H9 (cell line): Measurements from ENCODE around the gene TRNP1. TPM values are rescaled to one million over a fixed set of nuclear protein-coding genes. Genes with fewer than 3 reads are reported as not detected.
"Not testable (repeated sequence)": the region's sequence is repeated elsewhere in the genome, so short reads cannot be mapped to it uniquely, and the experiment has no call there.

Experiments used
- DNase-seq: peaks from one replicate; pipeline ENCODE4 v3.0.0-alpha.2; 2017
- H2AFZ ChIP-seq: one replicate; pipeline ENCODE4 v1.6.1; 2013; ENCODE audit warnings: mild to moderate bottlenecking, low read length, control low read depth, moderate library complexity
- H2AK5ac ChIP-seq: 2 replicates; pipeline ENCODE4 v1.6.1; 2013; ENCODE audit warnings: low read length, control low read depth, mixed read lengths; ENCODE audit not compliant: insufficient read length
- H2BK120ac ChIP-seq: one replicate; pipeline ENCODE4 v1.6.1; 2013; ENCODE audit warnings: low read depth, mild to moderate bottlenecking, low read length, control low read depth, inconsistent platforms; ENCODE audit not compliant: poor library complexity, severe bottlenecking
- H2BK12ac ChIP-seq: 2 replicates; pipeline ENCODE4 v1.6.1; 2013; ENCODE audit warnings: low read length, control low read depth, mixed read lengths, low read depth; ENCODE audit not compliant: insufficient read length
- H2BK15ac ChIP-seq: 2 replicates; pipeline ENCODE4 v1.6.1; 2013; ENCODE audit warnings: low read depth, low read length, control low read depth
- H2BK20ac ChIP-seq: one replicate; pipeline ENCODE4 v1.6.1; 2013; ENCODE audit warnings: low read depth, mild to moderate bottlenecking, low read length, control low read depth, inconsistent platforms; ENCODE audit not compliant: poor library complexity, severe bottlenecking
- H2BK5ac ChIP-seq: 2 replicates; pipeline ENCODE4 v1.6.1; 2013; ENCODE audit warnings: low read length, control low read depth, mixed read lengths; ENCODE audit not compliant: insufficient read length
- H3K14ac ChIP-seq: 2 replicates; pipeline ENCODE4 v1.6.1; 2013; ENCODE audit warnings: low read length, control low read depth; ENCODE audit not compliant: insufficient read depth
- H3K18ac ChIP-seq: 2 replicates; pipeline ENCODE4 v1.6.1; 2013; ENCODE audit warnings: low read depth, mild to moderate bottlenecking, mixed read lengths, low read length, control low read depth; ENCODE audit not compliant: insufficient read length
- H3K23ac ChIP-seq: 2 replicates; pipeline ENCODE4 v1.6.1; 2013; ENCODE audit warnings: low read length, control low read depth, mixed read lengths, low read depth; ENCODE audit not compliant: insufficient read length
- H3K23me2 ChIP-seq: 2 replicates; pipeline ENCODE4 v1.6.1; 2013; ENCODE audit warnings: low read depth, mild to moderate bottlenecking, mixed read lengths, low read length, control low read depth; ENCODE audit not compliant: insufficient read length, poor library complexity, severe bottlenecking
- H3K27ac ChIP-seq: 2 replicates; pipeline ENCODE4 v1.5.1; 2013; ENCODE audit warnings: low read length, control low read depth, mixed read lengths, low read depth; ENCODE audit not compliant: insufficient read length
- H3K27me3 ChIP-seq: 2 replicates; pipeline ENCODE4 v1.6.1; 2013; ENCODE audit warnings: low read length, control low read depth, inconsistent platforms; ENCODE audit not compliant: insufficient read depth
- H3K4ac ChIP-seq: 2 replicates; pipeline ENCODE4 v1.6.1; 2013; ENCODE audit warnings: low read depth, mild to moderate bottlenecking, control low read depth, inconsistent platforms, low read length, moderate library complexity
- H3K4me1 ChIP-seq: 2 replicates; pipeline ENCODE4 v1.6.1; 2013; ENCODE audit warnings: low read length, control low read depth, inconsistent platforms; ENCODE audit not compliant: insufficient read depth
- H3K4me2 ChIP-seq: 2 replicates; pipeline ENCODE4 v1.6.1; 2013; ENCODE audit warnings: low read length, control low read depth, mixed read lengths; ENCODE audit not compliant: insufficient read length, insufficient read depth
- H3K56ac ChIP-seq: 2 replicates; pipeline ENCODE4 v1.6.1; 2013; ENCODE audit warnings: low read depth, mild to moderate bottlenecking, mixed read lengths, low read length, control low read depth; ENCODE audit not compliant: insufficient read length
- H3K79me1 ChIP-seq: 2 replicates; pipeline ENCODE4 v1.6.1; 2013; ENCODE audit warnings: low read depth, mild to moderate bottlenecking, moderate library complexity, low read length, control low read depth, inconsistent platforms; ENCODE audit not compliant: insufficient read depth, poor library complexity, severe bottlenecking
- H3K79me2 ChIP-seq: 2 replicates; pipeline ENCODE4 v1.6.1; 2013; ENCODE audit warnings: low read length, control low read depth, inconsistent platforms; ENCODE audit not compliant: insufficient read depth
- H3K9ac ChIP-seq: 2 replicates; pipeline ENCODE4 v1.6.1; 2013; ENCODE audit warnings: low read length, control low read depth, mixed read lengths; ENCODE audit not compliant: insufficient read length; ENCODE audit errors: extremely low read depth
- H3K9me3 ChIP-seq: one replicate; pipeline ENCODE4 v1.6.1; 2013; ENCODE audit warnings: low read depth, low read length, inconsistent platforms; ENCODE audit not compliant: control insufficient read depth
- H3T11ph ChIP-seq: one replicate; pipeline ENCODE4 v1.6.1; 2013; ENCODE audit warnings: mild to moderate bottlenecking, low read length, control low read depth, inconsistent platforms
- H4K20me1 ChIP-seq: one replicate; pipeline ENCODE4 v1.6.1; 2013; ENCODE audit not compliant: control insufficient read depth, insufficient read length, insufficient read depth
- H4K5ac ChIP-seq: 2 replicates; pipeline ENCODE4 v1.6.1; 2013; ENCODE audit warnings: low read depth, mild to moderate bottlenecking, mixed read lengths, low read length, control low read depth; ENCODE audit not compliant: insufficient read length
- H4K8ac ChIP-seq: replicated peaks from 2 replicates; pipeline ENCODE4 v1.6.1; 2013; ENCODE audit warnings: low read length, control low read depth, mixed read lengths, low read depth; ENCODE audit not compliant: insufficient read length
- H4K91ac ChIP-seq: 2 replicates; pipeline ENCODE4 v1.6.1; 2013; ENCODE audit warnings: low read depth, mild to moderate bottlenecking, moderate library complexity, mixed read lengths, low read length, control low read depth; ENCODE audit not compliant: insufficient read length
- H3K27ac Mint-ChIP-seq, 3 experiments: 2 replicates in 2 of 3; 3 replicates in 1 of 3; pipeline ENCODE4 v1.8.0; 2020 to 2021; ENCODE audit warnings: mixed read lengths in 3 of 3, mild to moderate bottlenecking in 1 of 3, moderate library complexity in 1 of 3
- H3K27me3 Mint-ChIP-seq: 2 replicates; pipeline ENCODE4 v1.8.0; 2021; ENCODE audit warnings: low read depth, mild to moderate bottlenecking, moderate library complexity, mixed read lengths
- H3K36me3 Mint-ChIP-seq, 3 experiments: 2 replicates in 2 of 3; 3 replicates in 1 of 3; pipeline ENCODE4 v1.8.0; 2020 to 2021; ENCODE audit warnings: low read depth in 3 of 3, mixed read lengths in 3 of 3; ENCODE audit not compliant: insufficient read depth in 1 of 3
- H3K4me1 Mint-ChIP-seq, 2 experiments: 2 replicates each; pipeline ENCODE4 v1.8.0; 2020; ENCODE audit warnings: mixed read lengths in 2 of 2
- H3K4me3 Mint-ChIP-seq, 2 experiments: 2 replicates in 1 of 2; 3 replicates in 1 of 2; pipeline ENCODE4 v1.8.0; 2020 to 2021; ENCODE audit warnings: mild to moderate bottlenecking in 2 of 2, mixed read lengths in 2 of 2, moderate library complexity in 1 of 2
- H3K9me3 Mint-ChIP-seq, 2 experiments: 2 replicates in 1 of 2; 3 replicates in 1 of 2; pipeline ENCODE4 v1.8.0; 2020; ENCODE audit warnings: mild to moderate bottlenecking in 2 of 2, mixed read lengths in 2 of 2, moderate library complexity in 1 of 2
- CTCF ChIP-seq: fragments of 200-600 bp; sonication (generic); conservative IDR thresholded peaks from 3 replicates; pipeline ENCODE4 v1.8.0; 2021; ENCODE audit warnings: antibody characterized with exemption, mild to moderate bottlenecking
- WGBS: extraction: QIAGEN DNeasy Blood & Tissue Kit; methylation state at CpG from one replicate; pipeline ENCODE4 v1.1.7; 2013; ENCODE audit warnings: missing lambda C conversion rate, low lambda C conversion rate, mixed read lengths; ENCODE audit not compliant: insufficient read length; ENCODE audit errors: extremely low coverage; 5-methylcytosine and 5-hydroxymethylcytosine counted together
- total RNA-seq: library from RNA; stranded (reverse); gene quantifications from 2 replicates; pipeline ENCODE4 v1.2.1, GENCODE V29; 2021

Gene TRNP1
- total RNA-seq, 1 experiment from 2014 or later = 39.0 TPM

- no peak overlapping the region for H3K27ac ChIP-seq
- no peak overlapping the region for H3K56ac ChIP-seq
- H3K14ac ChIP-seq = no peak overlapping the region
- no peak overlapping the region for H2BK15ac ChIP-seq
- peaks cover 4% of the 10 kb centered on the region; the same call in 1 of the 2 replicates for H3K4me1 ChIP-seq
- H4K91ac ChIP-seq = no peak overlapping the region
- H3K9ac ChIP-seq = no peak overlapping the region
- DNase-seq = no peak
- H3K79me2 ChIP-seq = no peaks in the 10 kb centered on the region
- no peak overlapping the region for H2BK5ac ChIP-seq
- no peak overlapping the region for H2BK120ac ChIP-seq
- H3K4me1 Mint-ChIP-seq = peaks cover 9 to 11% of the 10 kb centered on the region in 2 experiments
- no peak overlapping the region for H3K4ac ChIP-seq
- no CpG with 5 or more reads among the region's 2 CpGs for WGBS
- H3K27me3 ChIP-seq = no peaks in the 10 kb centered on the region
- no peak overlapping the region for H3K4me3 Mint-ChIP-seq
- no peak overlapping the region for H2AFZ ChIP-seq
- no peak overlapping the region for H4K8ac ChIP-seq
- no peak overlapping the region for H2BK20ac ChIP-seq
- no peak overlapping the region for H2BK12ac ChIP-seq
- H3T11ph ChIP-seq = no peak overlapping the region
- no peaks in the 10 kb centered on the region for H4K20me1 ChIP-seq
- H3K27me3 Mint-ChIP-seq = peaks cover 24% of the 10 kb centered on the region
- no peak for TF ChIP-seq CTCF
- no peak overlapping the region for H3K27ac Mint-ChIP-seq
- H3K23me2 ChIP-seq = no peaks in the 10 kb centered on the region
- no peak overlapping the region for H2AK5ac ChIP-seq
- no peak overlapping the region for H4K5ac ChIP-seq
- H3K4me2 ChIP-seq = no peak overlapping the region
- no peaks in the 10 kb centered on the region for H3K9me3 ChIP-seq
- H3K9me3 Mint-ChIP-seq = no peaks in the 10 kb centered on the region
- no peak overlapping the region for H3K18ac ChIP-seq
- H3K79me1 ChIP-seq = peaks cover 3% of the 10 kb centered on the region
- no peak overlapping the region for H3K23ac ChIP-seq
- H3K36me3 Mint-ChIP-seq = no peaks in the 10 kb centered on the region
Measured at GRCh38 chr1:26986658-26987057, 6.8 kb upstream of the TRNP1 start.

- H3K56ac ChIP-seq, H2BK120ac ChIP-seq, H2BK15ac ChIP-seq, H3K18ac ChIP-seq, H2AFZ ChIP-seq, H3K23me2 ChIP-seq, H3K14ac ChIP-seq, H4K20me1 ChIP-seq, H3K4me1 ChIP-seq, H3K23ac ChIP-seq, H3K9me3 Mint-ChIP-seq, H2AK5ac ChIP-seq, H4K5ac ChIP-seq, DNase-seq, H3K79me2 ChIP-seq, H4K91ac ChIP-seq, H3K27me3 ChIP-seq, H2BK12ac ChIP-seq, H3K36me3 Mint-ChIP-seq, H3K27ac Mint-ChIP-seq, H4K8ac ChIP-seq, H3T11ph ChIP-seq, H3K4me2 ChIP-seq, H3K9ac ChIP-seq, H3K9me3 ChIP-seq, H2BK5ac ChIP-seq, H3K4me3 Mint-ChIP-seq, H3K4ac ChIP-seq, H3K27ac ChIP-seq, H2BK20ac ChIP-seq, H3K79me1 ChIP-seq: not testable (repeated sequence)
- peaks cover 29% of the 10 kb centered on the region for H3K27me3 Mint-ChIP-seq
- no CpG with 5 or more reads among the region's 12 CpGs for WGBS
- peaks cover 15 to 16% of the 10 kb centered on the region in 2 experiments for H3K4me1 Mint-ChIP-seq
Measured at GRCh38 chr1:26989403-26990109, 3.9 kb upstream of the TRNP1 start.
